Occipital lobe (tissue), 2 donors: Measurements from ENCODE around the gene BOLL. TPM values are rescaled to one million over a fixed set of nuclear protein-coding genes. Genes with fewer than 3 reads are reported as not detected.
"Not testable (repeated sequence)": the region's sequence is repeated elsewhere in the genome, so short reads cannot be mapped to it uniquely, and the experiment has no call there.

Experiments
- DNase-seq: peaks from one replicate; lab custom pipeline; 2025; lab: John Stamatoyannopoulos, UW
- total RNA-seq: library from RNA; depleted of rRNA; stranded (reverse); fragments of >200 nt; gene quantifications from one replicate; pipeline ENCODE4 v1.2.3, GENCODE V29; 2014

BOLL gene
- total RNA-seq: not detected

GRCh38 chr2:197784956-197785941 is at the start of gene BOLL:
Gene BOLL (minus strand): TSS chr2:197785319. CDS start chr2:197781850, 3,469 bp downstream.
- DNase-seq: no peak

- not testable (repeated sequence) for DNase-seq
Measured at GRCh38 chr2:197834771-197835170, 49.7 kb upstream of the BOLL start.

- DNase-seq: no peak
Measured at GRCh38 chr2:197828464-197829135, 43.5 kb upstream of the BOLL start.

GRCh38 chr2:197827618-197828017 is 42.5 kb upstream of the BOLL start:
- DNase-seq: no peak

GRCh38 chr2:197822333-197822732 is 37.2 kb upstream of the BOLL start:
- DNase-seq: no peak

GRCh38 chr2:197821550-197822289 is 36.6 kb upstream of the BOLL start:
- DNase-seq: no peak

GRCh38 chr2:197814526-197814925 is 29.4 kb upstream of the BOLL start:
- DNase-seq: no peak

GRCh38 chr2:197813093-197813787 is 28.1 kb upstream of the BOLL start:
- DNase-seq: no peak

- no peak for DNase-seq
Measured at GRCh38 chr2:197810491-197810890, 25.4 kb upstream of the BOLL start.

GRCh38 chr2:197810016-197810415 is 24.9 kb upstream of the BOLL start:
- no peak for DNase-seq

- DNase-seq: no peak
Measured at GRCh38 chr2:197809064-197809463, 23.9 kb upstream of the BOLL start.

- no peak for DNase-seq
Measured at GRCh38 chr2:197805715-197806633, 20.9 kb upstream of the BOLL start.

GRCh38 chr2:197804758-197805714 is 19.9 kb upstream of the BOLL start:
- peak; percentile 73 for DNase-seq

- DNase-seq: peak; percentile 96
Measured at GRCh38 chr2:197804049-197804757, 19.1 kb upstream of the BOLL start, which contains the start of gene PLCL1. Gene PLCL1 (plus strand): TSS chr2:197804593.

GRCh38 chr2:197803033-197803444 is 17.9 kb upstream of the BOLL start:
- DNase-seq: no peak

- no peak for DNase-seq
Measured at GRCh38 chr2:197801033-197801432, 15.9 kb upstream of the BOLL start.

- DNase-seq: no peak
Measured at GRCh38 chr2:197800091-197800490, 15.0 kb upstream of the BOLL start.

- DNase-seq: no peak
Measured at GRCh38 chr2:197799068-197799467, 13.9 kb upstream of the BOLL start.
